Heart right ventricle (tissue), 16 donors: Measurements from ENCODE around the gene SH2D4B. TPM values are rescaled to one million over a fixed set of nuclear protein-coding genes. Genes with fewer than 3 reads are reported as not detected.
A peak's percentile ranks its signal among the peaks of the same experiment; 100 is the strongest.

Experiments used
- ATAC-seq, 8 donors: fragments of 200-7000 bp; cut with Tn5 transposase; one replicate each; pipeline ENCODE4 v1.9.1; 2020; ENCODE audit warnings: mild to moderate bottlenecking in 8 of 8, moderate library complexity in 8 of 8, moderate number of reproducible peaks in 1 of 8
- DNase-seq, 2 donors: peaks; one replicate each; pipeline ENCODE4 v3.0.0-alpha.2; 2020
- H3K27ac ChIP-seq, 10 donors: fragments of 200-600 bp; sonication (generic) in 2 of 10; one replicate each; pipeline versions ENCODE4 v1.5.0 to v1.8.0; 2020 to 2022; ENCODE audit warnings: mild to moderate bottlenecking in 3 of 10
- H3K27me3 ChIP-seq, 7 donors: fragments of 200-600 bp; one replicate each; pipeline ENCODE4 v1.8.0; 2021 to 2022; ENCODE audit warnings: mild to moderate bottlenecking in 2 of 7
- H3K36me3 ChIP-seq, 9 donors: fragments of 200-600 bp; sonication (generic) in 1 of 9; one replicate each; pipeline versions ENCODE4 v1.5.0 to v1.8.0; 2020 to 2022; ENCODE audit warnings: mild to moderate bottlenecking in 2 of 9
- H3K4me1 ChIP-seq, 9 donors: fragments of 200-600 bp; sonication (generic) in 1 of 9; one replicate each; pipeline versions ENCODE4 v1.5.0 to v1.8.0; 2020 to 2022; ENCODE audit warnings: mild to moderate bottlenecking in 4 of 9
- H3K4me3 ChIP-seq, 10 donors: fragments of 200-600 bp; sonication (generic) in 2 of 10; one replicate each; pipeline versions ENCODE4 v1.5.0 to v1.8.0; 2020 to 2022; ENCODE audit warnings: mild to moderate bottlenecking in 7 of 10, moderate library complexity in 2 of 10
- H3K9me3 ChIP-seq, 11 donors: fragments of 200-600 bp in 10 of 11; sonication (generic) in 2 of 11; one replicate each; pipeline versions ENCODE4 v1.5.0 to v1.8.0; 2013 to 2022; ENCODE audit warnings: mild to moderate bottlenecking in 2 of 11, control low read depth in 1 of 11, moderate library complexity in 1 of 11
- CTCF ChIP-seq, 9 donors: fragments of 200-600 bp; sonication (generic) in 2 of 9; IDR thresholded peaks; one replicate each; pipeline versions ENCODE4 v1.5.0 to v1.8.0; 2021 to 2022; ENCODE audit warnings: antibody characterized with exemption in 9 of 9, mild to moderate bottlenecking in 5 of 9, moderate library complexity in 1 of 9
- WGBS, 2 donors: extraction: QIAGEN DNeasy Blood & Tissue Kit; methylation state at CpG; one replicate each; pipeline ENCODE4 v1.1.7; 2013; ENCODE audit warnings: inconsistent platforms in 1 of 2; 5-methylcytosine and 5-hydroxymethylcytosine counted together
- intact Hi-C, 10 donors: fragments of 100-400 bp; cut with DNase I; formaldehyde crosslinking; loops; one replicate each; pipeline versions ENCODE4 v1.11.1 to v1.14.2; 2022
- polyA plus RNA-seq, 2 donors: library from polyadenylated mRNA; stranded (reverse); fragments of 200-250 nt; gene quantifications; one replicate each; pipeline ENCODE4 v1.2.3, GENCODE V29; 2013
- total RNA-seq, 10 donors: library from RNA; stranded (reverse); fragmentation: NEBNext Ultra II Directional in 3 of 10; extraction: Animal tissue kit (Norgen Biotek cat#: 25700) in 3 of 10; gene quantifications; one replicate each; pipeline versions ENCODE4 v1.2.1 to v1.2.4, GENCODE V29; 2021 to 2023
- donor health status: Arrhythmogenic right ventricular cardiomyopathy.
- donor health status: ischemic (EF 13 %, LVEDD 7.1; RV severe dilation, severe dysfunction).
- donor health status: healthy with polysubstance abuse.
- donor health status: DM: no; HTN: yes; CAD: no.
- donor health status: DM: no; HTN: no; CAD: no.
- donor health status: ischemic (EF 25% LVEDD 6.9; RV normal size, moderate dysfunction).
- donor health status: ischemic (EF 25% LVEDD 5.7; RV mildly dilated, moderate dysfunction).
- donor health status: healthy.
- donor health status: DM: yes; HTN: yes; CAD: no.
- donor health status: Ischemic cardiomyopathy.
- donor health status: ischemic (EF 35%, LVEDD 5.7; RV mildly dilated, moderate dysfunction).
- donor health status: nonischemic (EF 11% LVEDD 7.7; RV severe dilation, severe dysfunction).
- donor health status: DM: yes; HTN: yes; CAD: no.
- donor health status: PGD.
- donor health status: ischemic (EF 29% LVEDD 5.4; RV normal size, mild dysfunction).
- donor health status: nonischemic (EF 23%, LVEDD 6.1; RV moderate dilation, normal function).

SH2D4B gene
- total and polyA plus RNA-seq, 12 donors, result not detected

- WGBS, 2 donors, result 97 to 99% methylated on average over 9 of the region's 9 CpGs
- TF ChIP-seq CTCF (IDR thresholded peaks at IDR 0.05), result no peak
- H3K27me3 ChIP-seq, result no peaks in the 10 kb centered on the region
- intact Hi-C loops, result no loop called here
- no peak overlapping the region for H3K27ac ChIP-seq
- H3K4me1 ChIP-seq, result no peaks in the 10 kb centered on the region
- DNase-seq (no peak), ATAC-seq (no peak)
- peaks cover 0 to 2% (median 0%) of the 10 kb centered on the region in 11 donors for H3K9me3 ChIP-seq
- no peak overlapping the region for H3K4me3 ChIP-seq
- no peaks in the 10 kb centered on the region for H3K36me3 ChIP-seq
Measured at GRCh38 chr10:80571352-80571751, 33.6 kb downstream of the SH2D4B start.

GRCh38 chr10:80579181-80579763 is 41.6 kb downstream of the SH2D4B start:
- DNase-seq (no peak), ATAC-seq (no peak)
- intact Hi-C loops, result no loop called here
- TF ChIP-seq CTCF (IDR thresholded peaks at IDR 0.05), result no peak
- Histone ChIP-seq H3K27me3 (peaks cover 0 to 4% (median 0%) of the 10 kb centered on the region in 7 donors), H3K4me1 (peaks cover 0 to 16% (median 0%) of the 10 kb centered on the region in 9 donors), H3K36me3 (no peaks in the 10 kb centered on the region), H3K4me3 (no peak overlapping the region), H3K9me3 (peaks cover 0 to 12% (median 3%) of the 10 kb centered on the region in 11 donors), H3K27ac (no peak overlapping the region)
- 33 to 47% methylated on average over 5 of the region's 5 CpGs for WGBS, 2 donors

GRCh38 chr10:80579849-80580637 is 42.3 kb downstream of the SH2D4B start:
- H3K36me3 ChIP-seq, result no peaks in the 10 kb centered on the region
- WGBS, 2 donors, result 79 to 85% methylated on average over 5 of the region's 5 CpGs
- DNase-seq, result no peak
- no peak for ATAC-seq
- H3K4me1 ChIP-seq, result peaks cover 0 to 16% (median 0%) of the 10 kb centered on the region in 9 donors
- H3K4me3 ChIP-seq, result no peak overlapping the region
- peaks cover 0 to 12% (median 3%) of the 10 kb centered on the region in 11 donors for H3K9me3 ChIP-seq
- TF ChIP-seq CTCF (IDR thresholded peaks at IDR 0.05), result no peak
- intact Hi-C loops, result loop anchor here in 3 of 10 donors (5.0 kb wide), 3 partner anchors 43 to 138 kb away; partner anchors contain the start of gene SH2D4B (in 1 of the 3)
- peaks cover 0 to 4% (median 0%) of the 10 kb centered on the region in 7 donors for H3K27me3 ChIP-seq
- H3K27ac ChIP-seq, result peak overlapping the region in 1 of 10 donors; percentile 4

GRCh38 chr10:80580638-80581468 is 43.2 kb downstream of the SH2D4B start:
- Histone ChIP-seq H3K4me1 (peaks cover 0 to 16% (median 0%) of the 10 kb centered on the region in 9 donors), H3K36me3 (no peaks in the 10 kb centered on the region), H3K9me3 (peaks cover 0 to 12% (median 3%) of the 10 kb centered on the region in 11 donors), H3K27me3 (peaks cover 0 to 4% (median 0%) of the 10 kb centered on the region in 7 donors), H3K4me3 (no peak overlapping the region), H3K27ac (no peak overlapping the region)
- ATAC-seq (no peak), DNase-seq (no peak)
- TF ChIP-seq CTCF (IDR thresholded peaks at IDR 0.05), result no peak
- intact Hi-C loops, result loop anchor here in 3 of 10 donors (5.0 kb wide), 3 partner anchors 44 to 139 kb away; partner anchors contain the start of gene SH2D4B (in 1 of the 3)
- 91 to 93% methylated on average over 7 of the region's 7 CpGs for WGBS, 2 donors
